HG03060 (cell line): ENCODE results near the gene MGAT4D.
"Not testable (repeated sequence)": the region's sequence is repeated elsewhere in the genome, so short reads cannot be mapped to it uniquely, and the experiment has no call there.

ENCODE experiments used
- ATAC-seq: cut with Tn5 transposase; IDR thresholded peaks from one replicate; pipeline ENCODE4 v1.9.1; 2021; ENCODE audit warnings: low read depth, moderate number of reproducible peaks; ENCODE audit not compliant: unreplicated experiment

Gene MGAT4D

DNA sequence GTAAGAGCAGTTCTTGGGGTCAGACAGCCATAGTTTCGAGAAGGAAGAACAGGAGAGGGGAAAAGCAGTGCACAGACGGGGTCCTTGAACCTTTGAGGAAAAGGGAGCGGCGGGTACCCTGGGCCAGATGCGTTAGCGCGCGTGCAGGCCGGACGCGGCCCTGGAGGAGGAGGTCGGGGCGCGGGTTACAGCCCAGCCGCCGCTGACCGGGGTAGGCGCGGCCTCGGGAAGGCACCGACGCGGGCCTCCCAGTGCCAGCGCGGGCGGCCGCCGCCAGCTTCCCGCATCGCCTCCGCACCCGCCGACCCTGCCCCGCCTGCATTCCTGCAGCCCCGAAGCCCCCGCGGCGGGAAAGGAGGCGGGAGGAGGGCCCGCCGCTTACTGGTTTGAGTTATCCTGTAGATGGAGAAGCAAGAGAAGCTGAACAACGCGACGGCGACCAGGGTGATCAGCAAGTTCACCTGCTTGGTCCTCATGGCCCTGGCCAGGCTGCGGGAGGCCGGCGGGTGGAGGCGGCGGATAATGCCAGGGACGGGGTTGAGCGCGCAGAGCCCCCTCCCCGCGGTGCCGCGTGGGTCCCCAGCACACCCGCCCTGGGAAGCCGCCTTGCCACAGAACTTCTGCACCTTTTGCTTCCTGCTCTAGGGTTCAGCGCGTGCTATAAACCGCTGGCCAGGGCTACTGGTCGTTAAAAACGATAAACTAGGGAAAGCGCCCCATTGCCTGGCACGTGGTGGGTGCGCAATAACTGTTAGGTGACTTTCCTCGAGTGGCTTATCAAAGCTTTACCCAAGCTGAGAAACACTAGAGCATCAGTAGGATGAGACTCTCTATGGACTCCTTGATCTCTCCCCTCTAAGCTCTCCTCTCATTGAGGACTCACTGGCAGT is at the start of gene MGAT4D:
Gene MGAT4D, minus strand, starts transcription at position 547 of the 890 bp plus-strand sequence. Its CDS starts 71 bp downstream, at position 476.
- ATAC-seq = no peak

- no peak for ATAC-seq
Measured at GRCh38 chr4:140533951-140534480, 35.9 kb upstream of the MGAT4D start.

DNA sequence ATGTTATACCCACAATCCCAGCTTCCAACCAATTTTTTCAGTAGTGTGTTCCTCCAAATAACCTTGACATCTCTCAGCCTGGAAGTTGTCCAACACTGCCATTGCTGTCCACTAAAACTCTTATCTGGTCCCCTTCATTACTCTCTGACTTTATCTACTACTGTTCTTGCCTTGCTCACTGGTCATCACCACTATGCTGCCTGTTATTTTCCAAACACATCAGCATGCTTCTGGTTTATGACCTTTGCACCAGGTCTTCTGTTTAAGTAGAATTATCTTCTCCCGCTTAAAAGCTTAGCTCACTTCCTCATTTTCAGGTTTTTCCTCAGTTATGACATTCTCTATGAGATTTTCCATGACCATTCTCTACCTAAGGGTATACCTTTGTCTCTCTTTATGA is 31.3 kb upstream of the MGAT4D start:
- ATAC-seq = no peak

GRCh38 chr4:140523857-140524742 is 26.0 kb upstream of the MGAT4D start, which contains the start of gene ELMOD2:
Gene ELMOD2, plus strand, starts transcription at chr4:140524168. Its CDS starts 1,261 bp downstream, at chr4:140525429.
- ATAC-seq = peak; percentile 99

DNA sequence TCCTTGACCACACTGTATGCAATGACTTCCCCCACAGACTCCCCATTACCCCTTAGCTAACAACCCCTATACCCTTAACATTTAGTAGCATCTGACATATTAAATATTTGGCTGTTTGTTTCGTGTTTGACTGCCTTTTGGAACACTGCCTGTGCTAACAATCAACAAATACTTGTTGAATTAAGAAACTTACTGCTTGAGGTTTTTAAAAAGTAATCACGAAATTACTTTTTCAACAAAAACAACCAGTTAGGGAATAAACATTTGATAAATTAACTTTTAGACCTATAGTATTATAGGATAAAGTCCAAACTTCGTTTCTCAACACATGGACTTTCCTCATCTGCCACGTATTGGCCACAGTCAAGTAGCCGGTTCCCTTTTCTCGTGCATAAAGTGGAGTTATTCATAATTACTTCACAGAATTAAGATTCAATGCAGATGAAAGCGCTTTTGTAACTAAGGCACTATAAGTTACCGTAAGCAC is 25.3 kb upstream of the MGAT4D start:
- no peak for ATAC-seq

- no peak for ATAC-seq
Measured at GRCh38 chr4:140515423-140515822, 17.3 kb upstream of the MGAT4D start.

DNA sequence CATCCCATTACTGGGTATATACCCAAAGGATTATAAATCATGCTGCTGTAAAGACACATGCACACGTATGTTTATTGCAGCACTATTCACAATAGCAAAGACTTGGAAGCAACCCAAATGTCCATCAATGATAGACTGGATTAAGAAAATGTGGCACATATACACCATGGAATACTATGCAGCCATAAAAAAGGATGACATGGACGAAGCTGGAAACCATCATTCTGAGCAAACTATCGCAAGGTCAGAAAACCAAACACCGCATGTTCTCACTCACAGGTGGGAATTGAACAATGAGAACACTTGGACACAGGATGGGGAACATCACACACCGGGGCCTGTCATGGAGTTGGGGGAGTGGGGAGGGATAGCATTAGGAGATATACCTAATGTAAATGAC is 15.7 kb upstream of the MGAT4D start:
- ATAC-seq = not testable (repeated sequence)

- no peak for ATAC-seq
Measured at GRCh38 chr4:140504261-140504660, 6.2 kb upstream of the MGAT4D start.

GRCh38 chr4:140499391-140499790 is 1.3 kb upstream of the MGAT4D start:
- no peak for ATAC-seq

GRCh38 chr4:140497405-140497746 is 717 bp downstream of the MGAT4D start:
- no peak for ATAC-seq

DNA sequence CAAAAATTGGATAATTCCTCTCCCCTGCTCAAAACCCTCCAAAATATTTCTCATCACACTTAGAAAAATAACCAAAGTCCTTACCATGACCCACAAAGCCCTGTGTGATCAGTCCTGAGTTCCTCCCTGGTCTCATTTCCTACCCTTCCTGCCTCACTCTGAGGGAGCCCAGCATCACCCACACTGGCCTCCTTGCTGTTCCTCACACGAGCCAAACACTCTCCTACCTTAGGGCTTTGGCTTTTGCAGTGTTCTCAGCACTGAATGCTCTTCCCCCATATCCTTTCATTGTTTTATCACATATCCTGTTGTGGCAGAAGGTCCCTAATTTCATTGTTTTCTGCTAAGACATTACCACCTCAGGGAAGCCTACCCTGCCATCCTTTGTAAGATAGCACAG is 12.2 kb downstream of the MGAT4D start:
- no peak for ATAC-seq

- no peak for ATAC-seq
Measured at GRCh38 chr4:140483445-140483844, 14.6 kb downstream of the MGAT4D start.

DNA sequence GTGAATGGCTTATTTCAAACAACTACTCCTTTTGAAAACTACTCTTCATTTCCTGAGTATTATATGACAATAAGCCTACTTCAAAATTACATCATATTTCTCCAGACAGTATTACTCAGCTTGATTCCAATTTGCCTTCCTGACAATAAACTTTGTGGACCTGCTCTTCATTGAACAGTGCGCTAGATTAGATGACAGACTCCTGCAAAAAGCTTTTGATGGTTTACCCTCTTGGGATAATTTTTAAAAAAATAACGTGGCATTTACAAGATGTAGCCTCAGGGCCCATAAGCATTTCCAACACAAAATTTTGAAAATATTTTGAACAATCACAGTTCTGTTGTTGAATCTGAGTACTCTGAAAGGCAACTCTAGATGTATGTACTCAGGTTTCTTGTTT is 25.9 kb downstream of the MGAT4D start:
- ATAC-seq = no peak

DNA sequence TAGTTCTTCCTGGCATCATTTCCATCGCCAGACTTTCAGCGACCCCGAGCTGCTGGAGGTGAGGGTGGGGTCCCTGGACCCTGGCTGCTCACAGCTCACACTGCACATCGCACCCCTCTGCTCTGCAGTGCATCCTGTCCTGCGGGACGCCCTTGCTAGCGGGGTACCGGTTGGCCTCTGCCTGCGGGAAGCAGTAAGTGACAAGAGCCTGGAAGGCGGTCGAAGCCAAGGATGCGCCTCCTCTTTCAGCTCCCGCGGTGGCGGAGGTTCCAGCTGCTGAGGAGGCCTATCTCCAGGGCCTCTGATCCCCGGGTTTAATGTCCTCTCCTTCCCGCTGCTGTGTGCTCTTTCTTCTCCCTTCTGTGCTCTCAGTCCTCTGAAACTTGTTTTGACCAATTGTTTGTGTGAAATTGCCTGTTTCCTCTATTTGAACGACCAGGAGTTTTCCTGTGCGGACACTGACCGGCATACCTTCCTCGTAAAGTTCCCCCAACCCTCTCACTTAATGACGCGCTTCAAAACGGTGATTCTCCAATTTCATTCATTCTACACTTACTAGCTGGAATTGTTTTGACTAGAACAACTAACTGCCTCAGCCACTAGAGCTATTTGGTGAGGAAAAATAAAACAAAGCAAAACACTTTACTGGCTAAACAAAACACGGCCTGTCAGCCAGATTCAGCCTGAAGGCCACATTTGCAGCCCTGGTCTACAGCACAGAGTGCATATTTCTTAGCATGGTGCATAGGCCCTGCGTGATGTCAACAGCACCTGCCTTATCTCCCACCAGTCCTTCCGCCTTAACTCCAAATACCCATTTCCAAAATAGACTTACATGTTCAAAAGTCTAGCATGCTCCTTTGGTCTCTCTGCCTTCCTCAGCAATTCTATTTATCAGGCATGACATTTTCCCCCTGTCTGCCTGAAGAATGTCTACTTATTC is 28.0 kb downstream of the MGAT4D start:
- ATAC-seq = no peak

DNA sequence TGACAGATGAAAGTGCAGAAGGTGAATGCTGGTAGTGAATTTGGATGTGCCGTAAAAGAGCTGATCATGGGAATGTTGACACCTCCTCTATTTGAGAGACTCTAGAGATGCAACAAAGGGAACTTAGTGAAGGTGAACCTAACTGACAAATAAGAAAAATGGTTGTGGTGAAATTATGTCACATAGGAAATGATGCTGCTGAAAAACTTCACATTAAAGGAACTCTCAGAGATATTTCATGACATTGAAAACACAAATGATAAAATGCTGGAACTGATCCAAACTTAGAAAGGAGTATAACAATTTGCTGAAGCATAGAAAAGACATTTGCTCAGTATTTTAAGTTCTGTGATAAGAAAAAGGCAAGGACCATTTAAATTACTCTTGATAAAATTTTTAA is 31.9 kb downstream of the MGAT4D start:
- ATAC-seq = no peak

GRCh38 chr4:140463614-140464013 is 34.5 kb downstream of the MGAT4D start:
- ATAC-seq = no peak

DNA sequence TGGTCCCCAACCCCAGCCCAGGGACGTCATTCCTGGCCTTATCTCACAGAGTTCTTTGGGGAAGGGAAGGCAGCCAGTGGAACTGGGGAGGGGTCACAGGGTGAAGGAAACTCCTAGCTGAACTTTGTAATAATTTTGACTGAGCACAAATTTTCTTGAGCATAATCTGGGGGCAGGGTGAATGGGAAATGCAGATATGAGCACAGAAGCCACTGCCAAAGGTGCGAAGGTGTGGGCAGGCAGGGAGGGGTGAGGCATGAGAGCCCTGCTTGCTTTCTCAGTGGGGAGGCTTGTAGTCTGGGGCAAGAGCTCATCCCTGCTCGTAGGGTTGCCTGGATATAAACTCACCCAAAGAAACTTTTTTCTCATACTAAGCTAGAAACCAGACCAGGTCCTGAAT is 34.9 kb downstream of the MGAT4D start:
- no peak for ATAC-seq

DNA sequence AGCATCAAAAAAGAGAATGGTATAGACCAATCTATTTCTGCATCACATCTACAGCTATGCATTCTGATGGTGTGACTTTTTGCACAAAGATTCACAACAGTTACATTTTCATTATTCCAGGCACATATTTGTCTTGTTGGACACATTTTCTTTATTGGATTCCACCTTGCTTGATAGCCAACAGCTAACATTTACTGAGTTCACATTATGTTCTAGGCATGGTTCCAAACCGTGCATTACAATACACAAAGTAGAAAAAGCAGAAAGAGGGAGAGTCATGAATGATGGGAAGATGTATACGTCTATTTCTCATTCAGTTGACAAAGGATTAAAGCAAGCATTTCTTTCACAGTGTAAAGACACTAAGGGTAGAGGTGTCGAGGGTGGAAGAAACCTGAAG is 47.7 kb downstream of the MGAT4D start:
- ATAC-seq = no peak

DNA sequence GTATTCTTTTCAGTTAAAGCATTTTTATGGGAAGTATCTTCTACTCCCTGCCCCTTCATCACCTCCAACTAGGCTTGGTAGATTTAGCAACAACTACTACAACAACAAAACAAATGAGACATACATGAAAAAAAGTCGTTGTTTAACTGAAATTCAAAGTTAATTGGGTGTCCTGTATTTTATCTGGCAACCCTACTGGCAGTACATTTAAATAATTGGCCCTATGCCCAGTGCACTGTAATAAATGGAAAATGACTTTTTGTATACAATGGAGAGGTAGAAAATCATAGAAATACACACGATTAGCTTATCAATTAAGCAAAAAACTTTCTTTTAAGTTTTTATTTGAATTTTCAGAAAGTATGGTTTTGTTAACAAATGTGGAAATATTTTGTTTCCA is 49.3 kb downstream of the MGAT4D start:
- ATAC-seq = no peak

DNA sequence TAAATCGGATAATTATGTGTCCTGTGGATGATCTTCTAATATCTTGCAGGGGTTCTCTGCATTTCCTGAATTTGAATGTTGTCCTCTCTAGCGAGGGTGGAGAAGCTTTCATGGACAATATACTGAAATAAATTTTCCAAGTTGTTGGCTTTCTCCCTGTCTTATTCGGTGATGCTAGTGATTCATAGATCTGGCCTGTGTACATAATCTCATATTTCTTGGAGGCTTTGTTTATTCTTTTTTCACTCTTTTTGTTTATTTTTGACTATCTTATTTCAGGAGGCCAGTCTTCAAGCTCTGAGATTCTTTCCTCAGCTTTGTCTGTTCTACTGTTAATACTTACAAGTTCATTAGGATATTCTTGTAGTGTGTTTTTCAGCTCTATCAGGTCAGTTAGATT is 49.9 kb downstream of the MGAT4D start:
- no peak for ATAC-seq
